HG03045 (cell line): Measurements from ENCODE around the gene RAD51B.

ENCODE experiments used
- ATAC-seq: cut with Tn5 transposase; IDR thresholded peaks from one replicate; pipeline ENCODE4 v1.9.1; 2021; ENCODE audit warnings: mild to moderate bottlenecking, moderate library complexity; ENCODE audit not compliant: unreplicated experiment

The RAD51B gene

GRCh38 chr14:68666899-68667298 lies 847.3 kb downstream of the RAD51B start:
- ATAC-seq: no peak

GRCh38 chr14:68667313-68667791 lies 847.8 kb downstream of the RAD51B start:
- no peak for ATAC-seq

- no peak for ATAC-seq
These were observed 848.4 kb downstream of the RAD51B start for GRCh38 chr14:68668028-68668427.

- no peak for ATAC-seq
These were observed 849.0 kb downstream of the RAD51B start for GRCh38 chr14:68668531-68668930.

GRCh38 chr14:68669111-68669511 lies 849.5 kb downstream of the RAD51B start:
- no peak for ATAC-seq

- ATAC-seq: no peak
These were observed 850.2 kb downstream of the RAD51B start for GRCh38 chr14:68669603-68670358.

- no peak for ATAC-seq
These were observed 850.8 kb downstream of the RAD51B start for GRCh38 chr14:68670359-68670715.

GRCh38 chr14:68671909-68672308 lies 852.3 kb downstream of the RAD51B start:
- ATAC-seq: no peak

GRCh38 chr14:68672609-68673285 lies 853.2 kb downstream of the RAD51B start:
- ATAC-seq: no peak

- ATAC-seq: no peak
These were observed 853.9 kb downstream of the RAD51B start for GRCh38 chr14:68673464-68673863.

GRCh38 chr14:68674538-68675232 lies 855.1 kb downstream of the RAD51B start:
- ATAC-seq: no peak

GRCh38 chr14:68675233-68675577 lies 855.6 kb downstream of the RAD51B start:
- no peak for ATAC-seq

GRCh38 chr14:68676511-68676943 lies 856.9 kb downstream of the RAD51B start:
- no peak for ATAC-seq

- ATAC-seq: no peak
These were observed 857.9 kb downstream of the RAD51B start for GRCh38 chr14:68677476-68677875.

- no peak for ATAC-seq
These were observed 858.3 kb downstream of the RAD51B start for GRCh38 chr14:68677901-68678300.

- ATAC-seq: no peak
These were observed 858.9 kb downstream of the RAD51B start for GRCh38 chr14:68678471-68678870.

GRCh38 chr14:68679301-68679700 lies 859.7 kb downstream of the RAD51B start:
- no peak for ATAC-seq

GRCh38 chr14:68679746-68680467 lies 860.3 kb downstream of the RAD51B start:
- no peak for ATAC-seq

GRCh38 chr14:68680541-68681051 lies 861.0 kb downstream of the RAD51B start:
- no peak for ATAC-seq

- no peak for ATAC-seq
These were observed 861.9 kb downstream of the RAD51B start for GRCh38 chr14:68681256-68682011.
